KOPT-K1 (cell line): ENCODE data around the gene ACVR1B.
A peak's percentile ranks its signal among the peaks of the same experiment; 100 is the strongest.

Experiments used
- H3K27ac ChIP-seq: fragments of 200-600 bp; sonication (generic); 2 replicates; pipeline ENCODE4 v1.5.1; 2016; ENCODE audit warnings: antibody characterized with exemption, mild to moderate bottlenecking, low read depth, low read length; ENCODE audit not compliant: poor library complexity, severe bottlenecking
- H3K36me3 ChIP-seq: fragments of 200-600 bp; sonication (generic); 2 replicates; pipeline ENCODE4 v1.5.1; 2017; ENCODE audit warnings: antibody characterized with exemption, mild to moderate bottlenecking, low read length, moderate library complexity; ENCODE audit not compliant: insufficient read depth
- H3K9me3 ChIP-seq: fragments of 200-600 bp; sonication (generic); 2 replicates; pipeline ENCODE4 v1.5.1; 2017; ENCODE audit warnings: antibody characterized with exemption, low read length, mild to moderate bottlenecking; ENCODE audit not compliant: insufficient read depth, poor library complexity, severe bottlenecking

Gene ACVR1B

DNA sequence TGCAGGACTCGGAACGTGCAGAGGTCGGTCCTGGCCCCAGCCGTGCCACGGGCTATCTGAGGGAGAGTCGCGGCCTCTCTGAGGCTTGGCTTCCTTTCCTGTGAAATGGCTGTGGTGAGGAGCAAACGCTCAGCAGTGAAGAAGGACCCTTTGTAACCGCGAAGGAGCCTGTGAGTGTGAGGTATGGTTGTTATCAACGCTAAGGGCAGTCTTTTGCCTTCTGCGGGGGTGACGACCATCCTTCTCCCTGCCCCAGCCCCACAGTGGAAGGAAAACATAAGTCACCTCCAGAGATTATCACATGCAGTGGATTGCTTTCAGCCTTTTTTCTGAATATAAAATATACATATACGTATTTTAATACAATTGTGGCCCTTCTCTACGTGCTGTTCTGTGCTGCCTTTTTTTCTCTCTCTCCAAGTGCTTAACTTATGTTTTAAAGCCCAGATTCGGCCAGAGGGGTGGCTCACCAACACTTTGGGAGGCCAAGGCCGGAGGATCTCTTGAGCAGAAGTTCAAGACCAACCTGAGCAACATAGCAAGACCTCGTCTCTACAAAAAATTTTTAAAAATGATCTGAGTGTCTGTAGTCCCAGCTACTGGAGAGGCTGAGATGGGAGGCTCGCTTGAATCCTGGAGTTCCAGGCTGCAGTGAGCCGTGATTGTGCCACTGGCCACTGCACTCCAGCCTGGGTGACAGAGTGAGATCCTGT lies 72.6 kb downstream of the ACVR1B start:
- Histone ChIP-seq H3K27ac (peak overlapping the region; percentile 72), H3K36me3 (no peaks in the 10 kb centered on the region), H3K9me3 (no peaks in the 10 kb centered on the region)

DNA sequence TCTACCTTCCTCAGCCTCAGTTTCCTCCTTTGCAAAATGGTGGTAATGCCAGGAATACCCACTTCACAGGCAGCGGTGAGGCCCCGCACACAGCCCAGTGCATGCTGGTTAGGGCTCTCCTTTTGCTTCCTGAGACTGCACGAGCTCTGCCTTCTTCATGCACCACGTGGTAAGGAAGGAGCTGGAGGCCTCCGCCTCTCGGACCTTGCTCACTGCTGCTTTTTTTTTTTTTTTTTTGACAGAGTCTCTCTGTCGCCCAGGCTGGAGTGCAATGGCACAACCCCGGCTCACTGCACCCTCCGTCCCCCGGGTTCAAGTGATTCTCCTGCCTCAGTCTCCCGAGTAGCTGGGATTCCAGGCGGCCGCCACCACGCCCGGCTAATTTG lies 73.3 kb downstream of the ACVR1B start:
- H3K27ac ChIP-seq = peak overlapping the region; percentile 72
- no peaks in the 10 kb centered on the region for H3K36me3 ChIP-seq
- no peaks in the 10 kb centered on the region for H3K9me3 ChIP-seq

DNA sequence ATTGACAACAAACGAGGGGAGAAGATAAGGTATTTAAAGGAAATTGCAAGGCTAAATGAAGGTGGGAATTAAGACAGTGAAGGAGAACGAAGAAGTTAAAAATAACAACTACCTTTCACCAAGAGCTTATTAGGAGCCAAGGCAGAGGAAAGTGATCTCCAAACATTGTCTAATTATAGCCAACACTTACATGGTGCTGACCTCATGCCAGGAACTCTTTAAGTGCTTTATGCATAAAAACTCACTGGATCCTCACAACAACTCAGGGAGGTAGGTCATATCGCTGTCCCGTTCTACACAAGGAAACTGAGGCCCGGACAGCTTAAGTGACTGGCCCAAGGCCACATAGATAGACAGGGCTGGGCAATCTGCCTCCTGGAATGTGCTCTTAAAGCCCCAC lies 74.8 kb downstream of the ACVR1B start:
- Histone ChIP-seq H3K36me3 (no peaks in the 10 kb centered on the region), H3K9me3 (no peaks in the 10 kb centered on the region), H3K27ac (peak overlapping the region; percentile 72)

DNA sequence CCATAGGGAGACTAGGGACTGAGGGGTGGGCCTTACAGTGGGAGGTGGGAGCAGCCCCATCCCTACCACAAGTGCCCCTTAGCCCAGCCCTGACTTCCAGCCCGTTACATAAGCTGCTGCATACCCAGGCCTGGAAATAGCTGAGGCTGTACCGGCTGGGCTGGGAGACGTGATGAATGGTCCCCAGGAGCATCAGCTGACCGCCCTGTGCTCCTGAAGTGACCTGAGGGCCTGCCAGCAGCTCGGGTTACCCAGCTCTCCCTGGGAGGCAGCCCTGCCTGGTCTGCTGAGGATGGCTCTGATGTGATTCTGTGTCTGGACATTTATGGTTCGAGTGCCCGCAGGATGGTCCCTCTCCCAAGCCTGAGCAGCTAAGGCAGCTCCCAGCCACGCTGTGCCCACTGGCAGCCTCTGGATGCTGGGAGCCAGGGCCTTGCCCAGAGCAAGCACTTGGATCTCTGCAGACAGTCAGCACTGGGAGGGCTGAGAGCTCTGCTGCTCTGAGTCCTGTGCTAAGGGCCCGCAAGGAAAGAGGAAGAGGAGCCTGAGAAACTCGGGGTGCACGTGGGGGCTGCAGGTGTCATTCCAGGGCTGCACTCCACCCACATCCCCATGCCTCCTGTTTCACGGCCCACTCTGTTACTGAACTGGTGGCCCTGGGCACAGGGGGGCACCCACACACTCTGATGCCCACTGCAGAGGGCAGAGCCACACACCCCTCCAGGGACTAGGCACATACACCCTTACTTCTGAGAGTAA lies 75.8 kb downstream of the ACVR1B start:
- Histone ChIP-seq H3K27ac (no peak overlapping the region), H3K36me3 (no peaks in the 10 kb centered on the region), H3K9me3 (no peaks in the 10 kb centered on the region)

DNA sequence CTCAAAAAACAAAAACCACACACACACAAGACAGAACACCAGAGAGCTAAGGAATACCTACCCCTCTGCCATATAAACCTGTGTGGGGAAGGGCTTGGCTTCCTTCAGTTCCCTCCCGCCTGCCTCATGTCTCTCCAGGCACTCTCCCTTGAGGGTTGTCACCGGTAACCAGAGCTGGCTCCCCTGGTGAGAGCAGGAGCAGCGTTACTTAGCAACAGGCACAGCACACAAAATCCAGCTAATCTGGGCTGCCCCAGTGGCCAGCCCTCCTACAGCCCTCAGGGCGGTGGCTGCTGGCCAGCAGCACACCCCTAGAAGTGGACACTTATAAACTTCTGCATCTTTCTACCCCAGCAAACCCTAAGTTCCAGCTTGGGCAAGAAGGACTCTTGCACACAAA lies 78.2 kb downstream of the ACVR1B start:
- no peaks in the 10 kb centered on the region for H3K36me3 ChIP-seq
- H3K27ac ChIP-seq = no peak overlapping the region
- no peaks in the 10 kb centered on the region for H3K9me3 ChIP-seq

DNA sequence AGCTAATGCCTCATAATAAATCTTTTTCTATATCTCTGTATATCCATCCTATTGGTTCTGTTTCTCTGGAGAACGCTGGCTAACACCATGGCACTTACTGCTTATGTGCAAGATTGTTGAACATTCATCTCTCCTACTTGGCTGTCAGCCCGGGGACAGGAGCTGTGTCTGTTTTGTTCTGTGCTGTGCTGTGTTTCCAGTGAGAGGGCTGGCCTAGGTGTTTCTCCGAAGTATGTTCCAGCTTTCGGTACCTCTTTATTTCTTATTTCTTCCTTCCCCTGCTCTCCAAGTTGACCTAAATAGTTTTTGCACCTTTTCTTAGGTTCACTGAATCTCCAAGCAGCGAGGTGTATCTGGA lies 80.9 kb downstream of the ACVR1B start:
- Histone ChIP-seq H3K27ac (no peak overlapping the region), H3K9me3 (no peaks in the 10 kb centered on the region), H3K36me3 (no peaks in the 10 kb centered on the region)

DNA sequence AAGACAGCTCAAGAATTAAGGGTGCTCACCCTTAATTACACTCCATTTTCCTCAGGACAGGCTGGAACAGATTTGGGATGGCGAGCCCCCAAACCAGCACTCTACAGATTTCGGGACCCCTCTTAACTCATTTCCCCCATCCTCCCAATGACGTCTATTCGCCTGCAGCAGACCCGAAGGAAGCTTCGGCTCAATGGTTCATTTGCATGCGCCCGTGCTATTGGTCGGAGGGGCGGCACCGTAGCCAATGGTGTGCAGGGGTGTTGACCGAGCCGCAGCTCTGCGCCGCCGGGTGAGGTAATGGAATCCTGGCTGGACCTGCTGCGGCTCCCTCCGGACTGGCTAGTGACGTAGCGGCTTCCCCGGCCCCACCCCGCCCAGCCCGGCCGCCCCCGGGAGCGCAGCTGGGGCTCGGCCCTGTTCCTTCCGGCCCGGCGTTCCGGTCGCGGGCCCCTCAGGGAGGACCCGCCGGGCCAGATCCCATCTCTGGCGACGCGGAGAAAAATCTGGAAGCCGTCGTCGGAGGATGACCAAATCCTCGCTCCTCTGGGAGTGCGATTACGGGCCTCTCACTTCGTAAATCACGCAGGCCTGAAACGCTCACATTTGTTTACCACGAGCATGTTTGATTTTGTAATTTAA lies 81.4 kb downstream of the ACVR1B start:
- H3K27ac ChIP-seq = no peak overlapping the region
- H3K9me3 ChIP-seq = no peaks in the 10 kb centered on the region
- H3K36me3 ChIP-seq = no peaks in the 10 kb centered on the region

DNA sequence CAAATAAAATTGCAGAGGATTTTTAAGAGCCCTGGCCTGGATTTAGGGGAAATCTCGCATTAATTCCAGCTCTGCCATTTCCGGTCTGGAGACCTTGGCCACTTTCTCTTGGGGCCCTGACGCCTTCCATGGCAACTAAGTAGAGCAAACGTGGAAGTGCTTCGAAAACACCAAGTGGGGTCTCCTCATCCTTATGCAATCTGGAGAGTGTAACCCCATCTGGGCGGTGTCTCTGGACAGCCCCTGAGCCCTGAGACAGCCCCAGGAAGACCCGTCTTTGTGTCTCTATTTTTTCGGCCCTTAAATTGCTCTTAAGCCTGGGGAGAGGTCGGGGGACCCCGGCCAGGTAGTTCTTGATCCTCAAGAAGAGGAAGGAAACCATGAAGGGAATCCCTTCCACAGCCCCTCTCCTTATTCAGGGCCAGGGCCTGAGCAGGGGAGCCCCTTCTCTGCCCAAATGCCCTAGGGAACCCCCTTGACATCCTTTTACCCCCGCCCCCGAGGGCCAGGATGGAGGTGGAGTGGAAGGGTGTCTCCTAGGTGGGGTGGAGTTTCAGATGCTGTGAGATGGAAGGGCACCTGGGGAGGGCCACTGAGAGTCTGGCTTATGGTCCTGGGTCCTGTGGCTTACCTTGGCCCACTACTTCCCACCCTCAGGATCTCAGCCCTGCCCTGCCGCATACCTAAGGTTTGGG lies 82.1 kb downstream of the ACVR1B start:
- no peaks in the 10 kb centered on the region for H3K9me3 ChIP-seq
- H3K36me3 ChIP-seq = no peaks in the 10 kb centered on the region
- no peak overlapping the region for H3K27ac ChIP-seq

DNA sequence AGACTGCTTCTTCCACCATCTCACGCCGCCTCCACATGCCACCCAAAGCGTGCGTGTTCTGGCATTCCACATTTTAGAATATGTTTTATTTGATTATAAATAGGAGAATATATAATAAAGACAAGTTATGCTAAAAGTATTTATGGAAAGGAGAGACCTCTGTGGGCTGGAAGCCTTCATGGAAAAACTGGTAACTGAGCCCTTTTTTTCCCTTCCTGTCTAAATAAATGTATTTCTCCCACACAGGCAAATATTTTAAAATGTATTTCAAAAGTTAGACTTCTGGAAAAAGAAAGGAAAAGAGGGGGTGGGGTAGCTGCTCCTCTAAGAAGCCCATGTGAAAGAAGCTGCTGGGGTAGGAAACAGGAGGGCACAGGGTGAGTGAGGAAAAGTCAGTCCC lies 83.7 kb downstream of the ACVR1B start:
- no peak overlapping the region for H3K27ac ChIP-seq

DNA sequence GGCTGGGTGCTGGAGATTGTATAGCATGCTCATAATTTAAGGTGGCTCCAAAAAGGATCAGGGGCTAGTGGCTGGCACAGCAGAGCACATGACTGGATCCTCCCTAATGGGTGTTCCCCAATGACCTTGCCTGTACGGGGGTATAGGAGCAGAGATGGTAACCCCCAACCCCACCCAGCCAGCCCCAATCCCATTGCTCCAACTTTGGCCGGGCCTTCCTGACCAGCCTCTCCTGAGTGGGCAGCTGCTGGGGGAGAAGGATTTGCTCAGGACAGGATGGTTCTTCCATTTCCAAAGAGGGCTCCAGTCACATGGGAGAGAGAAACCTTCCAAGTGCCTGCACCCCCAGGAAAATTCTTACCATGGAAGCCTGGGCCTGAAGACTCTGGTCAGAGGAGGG lies 84.4 kb downstream of the ACVR1B start:
- no peaks in the 10 kb centered on the region for H3K9me3 ChIP-seq
- no peaks in the 10 kb centered on the region for H3K36me3 ChIP-seq
- H3K27ac ChIP-seq = no peak overlapping the region

More for the DNA sequence above, 83.7 kb downstream of the ACVR1B start:
- H3K9me3 ChIP-seq = no peaks in the 10 kb centered on the region
- no peaks in the 10 kb centered on the region for H3K36me3 ChIP-seq

DNA sequence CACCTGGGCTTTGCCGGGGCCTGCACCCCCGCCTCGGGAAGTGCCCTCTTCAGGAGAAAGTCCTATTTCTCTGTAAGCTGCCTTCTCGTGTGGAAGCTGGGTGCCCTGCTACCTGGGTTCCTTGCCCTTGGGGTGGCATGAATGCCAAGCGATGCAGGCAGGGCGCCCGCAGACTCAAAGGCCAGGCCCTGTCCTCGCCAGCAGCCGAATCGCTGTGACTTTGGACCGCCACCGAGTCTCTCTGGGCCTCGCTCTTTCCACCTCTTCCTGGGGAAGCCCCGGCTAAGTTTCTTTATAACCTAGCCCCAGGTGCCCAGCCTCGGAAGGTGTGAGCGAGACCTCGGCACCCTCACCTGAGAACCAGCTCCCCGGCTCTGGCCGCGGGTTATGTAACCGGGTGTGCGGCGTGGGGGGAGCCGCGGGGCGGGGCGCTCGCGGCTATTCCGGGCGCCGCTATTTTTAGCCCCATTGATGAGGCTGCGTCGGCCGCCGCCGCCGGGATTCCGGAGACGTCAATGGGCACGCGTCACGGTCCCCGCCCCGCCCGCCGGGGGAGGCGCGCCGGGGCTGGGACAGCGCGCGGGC lies 85.2 kb downstream of the ACVR1B start:
- Histone ChIP-seq H3K9me3 (no peaks in the 10 kb centered on the region), H3K27ac (no peak overlapping the region)

DNA sequence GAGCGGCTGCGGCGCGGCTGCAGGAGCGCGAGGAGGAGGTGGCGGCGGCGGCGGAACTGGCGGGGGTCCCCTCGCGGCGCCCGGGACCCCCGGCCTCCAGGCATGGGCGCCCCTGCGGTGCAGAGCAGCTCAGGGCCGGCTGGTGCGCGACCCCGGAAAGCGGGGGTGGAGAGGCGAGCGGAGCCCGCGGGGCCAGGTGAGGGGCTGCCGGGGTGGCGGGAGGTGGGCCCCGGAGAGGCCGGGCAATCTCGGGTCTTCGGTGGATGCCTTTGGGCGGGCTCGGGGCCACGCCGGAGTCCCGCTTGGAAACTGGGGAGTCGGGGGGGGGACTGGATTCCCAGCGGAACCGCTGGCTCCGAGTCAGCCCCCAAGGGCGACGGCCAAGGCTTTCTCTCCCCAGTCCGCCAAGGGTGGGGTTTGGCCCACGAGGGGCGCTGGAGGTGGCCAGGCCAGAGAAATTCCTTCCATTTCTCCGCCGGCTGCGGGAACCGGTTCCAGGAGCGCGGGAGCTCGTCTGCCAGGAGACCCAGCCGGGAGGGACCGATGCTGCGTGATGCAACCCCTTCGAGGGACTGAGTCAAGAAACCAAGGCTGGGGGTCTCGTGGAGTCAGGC lies 85.9 kb downstream of the ACVR1B start:
- no peaks in the 10 kb centered on the region for H3K9me3 ChIP-seq
- no peak overlapping the region for H3K27ac ChIP-seq
- H3K36me3 ChIP-seq = no peaks in the 10 kb centered on the region

More for the DNA sequence above, 85.2 kb downstream of the ACVR1B start:
- no peaks in the 10 kb centered on the region for H3K36me3 ChIP-seq

DNA sequence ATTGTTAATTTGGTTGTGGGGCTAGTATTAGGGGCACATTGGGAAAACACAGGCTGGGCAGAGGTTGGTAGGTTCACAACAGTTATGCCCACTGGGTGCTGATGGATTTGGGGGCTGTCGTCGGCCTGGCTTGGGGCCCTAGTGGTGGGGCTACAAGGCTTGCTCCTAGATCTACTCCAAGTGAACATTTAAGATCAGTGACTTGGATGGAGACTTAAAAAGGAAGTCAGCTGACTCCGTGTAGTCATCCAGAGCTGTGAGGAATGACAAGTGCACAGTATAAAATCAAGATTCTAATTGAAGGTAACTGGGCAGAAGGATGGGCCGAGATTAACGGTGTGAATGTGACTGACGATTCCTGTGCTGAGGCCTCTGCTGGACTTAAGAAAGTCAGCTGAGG lies 86.9 kb downstream of the ACVR1B start:
- Histone ChIP-seq H3K36me3 (no peaks in the 10 kb centered on the region), H3K9me3 (no peaks in the 10 kb centered on the region), H3K27ac (no peak overlapping the region)

DNA sequence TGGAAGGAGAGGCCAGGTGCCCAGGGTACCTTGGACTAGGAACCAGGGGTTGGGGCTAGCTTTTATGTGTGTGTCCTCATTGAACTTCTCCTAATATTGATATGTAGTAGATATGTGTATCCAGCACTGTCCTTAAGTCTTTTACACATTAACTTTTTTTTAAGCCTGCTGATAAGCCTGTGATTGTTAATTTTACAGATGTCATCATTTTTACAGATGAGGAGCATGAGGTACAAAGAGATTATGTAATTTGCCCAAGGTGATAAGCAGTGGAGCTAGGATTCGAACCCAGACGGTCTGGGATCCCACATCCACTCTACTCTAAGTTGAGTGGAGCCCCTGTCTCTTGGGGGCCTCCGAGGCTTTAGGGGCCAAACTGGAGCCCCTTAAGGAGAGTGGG lies 89.5 kb downstream of the ACVR1B start:
- no peak overlapping the region for H3K27ac ChIP-seq
- H3K9me3 ChIP-seq = no peaks in the 10 kb centered on the region
- no peaks in the 10 kb centered on the region for H3K36me3 ChIP-seq
